WTC11 (cell line): ENCODE measurements around the gene PKIB. TPM values are rescaled to one million over a fixed set of nuclear protein-coding genes. Genes with fewer than 3 reads are reported as not detected.
"Not testable (repeated sequence)": the region's sequence is repeated elsewhere in the genome, so short reads cannot be mapped to it uniquely, and the experiment has no call there.

ENCODE experiments used
- ATAC-seq: fragments of 200-7000 bp; cut with Tn5 transposase; 2 replicates; pipeline ENCODE4 v1.10.0; 2021; ENCODE audit warnings: mild to moderate bottlenecking, moderate library complexity
- CTCF ChIA-PET: fragments of 300-600 bp; sonication (Branson Sonifier 250); formaldehyde crosslinking; loops from one replicate; lab custom pipeline; 2021; ENCODE audit warnings: antibody characterized with exemption; lab: Charles Lee
- POLR2A ChIA-PET: fragments of 350-600 bp; sonication (Branson Sonifier 250); formaldehyde crosslinking; loops from one replicate; lab custom pipeline; 2021; ENCODE audit warnings: antibody characterized with exemption; lab: Charles Lee
- DNase-seq: peaks from one replicate; pipeline ENCODE4 v3.0.0; 2021; ENCODE audit warnings: low spot score
- H3K27ac Mint-ChIP-seq: 2 replicates; pipeline ENCODE4 v1.8.0; 2021; ENCODE audit warnings: mixed read lengths
- H3K27me3 Mint-ChIP-seq: 2 replicates; pipeline ENCODE4 v1.8.0; 2021; ENCODE audit warnings: low read depth, mild to moderate bottlenecking, moderate library complexity, mixed read lengths
- H3K36me3 Mint-ChIP-seq: 2 replicates; pipeline ENCODE4 v1.8.0; 2021; ENCODE audit warnings: mixed read lengths
- H3K4me1 Mint-ChIP-seq: 2 replicates; pipeline ENCODE4 v1.8.0; 2022; ENCODE audit warnings: mixed read lengths
- H3K4me3 Mint-ChIP-seq: 2 replicates; pipeline ENCODE4 v1.8.0; 2021; ENCODE audit warnings: mild to moderate bottlenecking, moderate library complexity, mixed read lengths
- H3K9me3 Mint-ChIP-seq: 2 replicates; pipeline ENCODE4 v1.8.0; 2021; ENCODE audit warnings: mixed read lengths
- CDX4 ChIP-seq: fragments of 250-450 bp; sonication (Bioruptor Pico); IDR thresholded peaks from 2 replicates; pipeline ENCODE4 v1.9.0; 2021; ENCODE audit warnings: moderate library complexity, mild to moderate bottlenecking, inconsistent platforms, borderline replicate concordance
- FOXP1 ChIP-seq: sonication (generic); formaldehyde crosslinking; IDR thresholded peaks from 2 replicates; pipeline ENCODE4 v1.8.0; 2022; ENCODE audit warnings: missing genetic modification reagents, mild to moderate bottlenecking, moderate library complexity, borderline replicate concordance
- GTF2I ChIP-seq: fragments of 250-450 bp; sonication (Bioruptor Pico); conservative IDR thresholded peaks from 2 replicates; pipeline ENCODE4 v1.4.0; 2021; ENCODE audit warnings: mild to moderate bottlenecking
- IRF2 ChIP-seq: sonication (generic); formaldehyde crosslinking; IDR thresholded peaks from 2 replicates; pipeline ENCODE4 v1.8.0; 2022; ENCODE audit warnings: low read depth, missing genetic modification reagents, borderline replicate concordance
- JUN ChIP-seq: sonication (generic); formaldehyde crosslinking; IDR thresholded peaks from 2 replicates; pipeline ENCODE4 v1.8.0; 2023; ENCODE audit warnings: mild to moderate bottlenecking, missing genetic modification reagents
- NFYB ChIP-seq: sonication (generic); formaldehyde crosslinking; conservative IDR thresholded peaks from 2 replicates; pipeline ENCODE4 v1.8.0; 2022; ENCODE audit warnings: low read depth, missing genetic modification reagents
- OVOL2 ChIP-seq: fragments of 250-450 bp; sonication (Bioruptor Pico); IDR thresholded peaks from 2 replicates; pipeline ENCODE4 v1.9.0; 2021; ENCODE audit warnings: mild to moderate bottlenecking, borderline replicate concordance
- PRRX2 ChIP-seq: fragments of 250-450 bp; sonication (Bioruptor Pico); IDR thresholded peaks from 2 replicates; pipeline ENCODE4 v1.8.0; 2021; ENCODE audit warnings: mild to moderate bottlenecking
- RORB ChIP-seq: fragments of 250-450 bp; sonication (Bioruptor Pico); IDR thresholded peaks from 2 replicates; pipeline ENCODE4 v1.9.0; 2021; ENCODE audit warnings: mild to moderate bottlenecking
- SP1 ChIP-seq: sonication (generic); formaldehyde crosslinking; conservative IDR thresholded peaks from 2 replicates; pipeline ENCODE4 v1.8.1; 2022; ENCODE audit warnings: missing genetic modification reagents
- STAT6 ChIP-seq: sonication (generic); formaldehyde crosslinking; conservative IDR thresholded peaks from 2 replicates; pipeline ENCODE4 v1.8.1; 2023; ENCODE audit warnings: mild to moderate bottlenecking, low read depth, missing genetic modification reagents, moderate library complexity
- TEAD4 ChIP-seq: sonication (generic); formaldehyde crosslinking; IDR thresholded peaks from 2 replicates; pipeline ENCODE4 v1.8.0; 2022; ENCODE audit warnings: mild to moderate bottlenecking, missing genetic modification reagents
- TP53 ChIP-seq: sonication (generic); formaldehyde crosslinking; IDR thresholded peaks from 2 replicates; pipeline ENCODE4 v1.8.1; 2023; ENCODE audit warnings: mild to moderate bottlenecking, missing genetic modification reagents
- ZNF416 ChIP-seq: fragments of 250-450 bp; sonication (Bioruptor Pico); IDR thresholded peaks from 2 replicates; pipeline ENCODE4 v1.9.0; 2021; ENCODE audit warnings: mild to moderate bottlenecking, inconsistent platforms
- ZNF512 ChIP-seq: sonication (generic); formaldehyde crosslinking; IDR thresholded peaks from 2 replicates; pipeline ENCODE4 v1.8.1; 2022; ENCODE audit warnings: missing genetic modification reagents, borderline replicate concordance
- ZNF532 ChIP-seq: fragments of 250-450 bp; sonication (Bioruptor Pico); IDR thresholded peaks from 2 replicates; pipeline ENCODE4 v1.9.0; 2021; ENCODE audit warnings: mild to moderate bottlenecking, borderline replicate concordance
- ZSCAN18 ChIP-seq: fragments of 250-450 bp; sonication (Bioruptor Pico); IDR thresholded peaks from 2 replicates; pipeline ENCODE4 v2.1.2; 2022; ENCODE audit warnings: mild to moderate bottlenecking, moderate library complexity
- total RNA-seq: library from RNA; stranded (reverse); gene quantifications from 3 replicates; pipeline ENCODE4 v1.2.3, GENCODE V29; 2021

Gene PKIB
- total RNA-seq, 1 experiment from 2014 or later = 26.4 TPM

GRCh38 chr6:122747573-122747972, 137.4 kb downstream of the PKIB start:
- ChIA-PET CTCF (no interaction called here), POLR2A (no interaction called here)
- no peak overlapping the region for H3K27ac Mint-ChIP-seq
- peaks cover 13% of the 10 kb centered on the region for H3K4me1 Mint-ChIP-seq
- no peak for DNase-seq
- TF ChIP-seq CDX4 (no peak), ZNF416 (CRISPR knock-in tag) (no peak), OVOL2 (CRISPR knock-in tag) (no peak), ZNF532 (CRISPR knock-in tag) (no peak), TEAD4 (CRISPR knock-in tag) (no peak), STAT6 (CRISPR knock-in tag) (no peak), JUN (CRISPR knock-in tag) (no peak), FOXP1 (CRISPR knock-in tag) (no peak), PRRX2 (CRISPR knock-in tag) (no peak), RORB (CRISPR knock-in tag) (no peak), IRF2 (CRISPR knock-in tag) (no peak), TP53 (no peak), SP1 (CRISPR knock-in tag) (no peak), NFYB (no peak), GTF2I (CRISPR knock-in tag) (no peak), ZNF512 (no peak), ZSCAN18 (CRISPR knock-in tag) (no peak)
- no peak for ATAC-seq
- no peak overlapping the region for H3K4me3 Mint-ChIP-seq
- H3K27me3 Mint-ChIP-seq = peaks cover 66% of the 10 kb centered on the region
- H3K9me3 Mint-ChIP-seq = peaks cover 24% of the 10 kb centered on the region
- peaks cover 16% of the 10 kb centered on the region for H3K36me3 Mint-ChIP-seq

GRCh38 chr6:122748945-122749344, 138.7 kb downstream of the PKIB start:
- H3K27ac Mint-ChIP-seq, DNase-seq, ATAC-seq, POLR2A ChIA-PET, H3K4me3 Mint-ChIP-seq: not testable (repeated sequence)
- H3K4me1 Mint-ChIP-seq = peaks cover 23% of the 10 kb centered on the region
- H3K27me3 Mint-ChIP-seq = peaks cover 79% of the 10 kb centered on the region
- H3K9me3 Mint-ChIP-seq = peaks cover 24% of the 10 kb centered on the region
- H3K36me3 Mint-ChIP-seq = peaks cover 16% of the 10 kb centered on the region
- CTCF ChIA-PET = interaction anchor here (1.1 kb wide), 1 partner anchor 91 kb away, joined by 4 read pairs; no protein-coding TSS in a partner anchor
